ENCODE data around the gene MAP2K7.
A peak's percentile ranks its signal among the peaks of the same experiment; 100 is the strongest.

Gene MAP2K7

DNA sequence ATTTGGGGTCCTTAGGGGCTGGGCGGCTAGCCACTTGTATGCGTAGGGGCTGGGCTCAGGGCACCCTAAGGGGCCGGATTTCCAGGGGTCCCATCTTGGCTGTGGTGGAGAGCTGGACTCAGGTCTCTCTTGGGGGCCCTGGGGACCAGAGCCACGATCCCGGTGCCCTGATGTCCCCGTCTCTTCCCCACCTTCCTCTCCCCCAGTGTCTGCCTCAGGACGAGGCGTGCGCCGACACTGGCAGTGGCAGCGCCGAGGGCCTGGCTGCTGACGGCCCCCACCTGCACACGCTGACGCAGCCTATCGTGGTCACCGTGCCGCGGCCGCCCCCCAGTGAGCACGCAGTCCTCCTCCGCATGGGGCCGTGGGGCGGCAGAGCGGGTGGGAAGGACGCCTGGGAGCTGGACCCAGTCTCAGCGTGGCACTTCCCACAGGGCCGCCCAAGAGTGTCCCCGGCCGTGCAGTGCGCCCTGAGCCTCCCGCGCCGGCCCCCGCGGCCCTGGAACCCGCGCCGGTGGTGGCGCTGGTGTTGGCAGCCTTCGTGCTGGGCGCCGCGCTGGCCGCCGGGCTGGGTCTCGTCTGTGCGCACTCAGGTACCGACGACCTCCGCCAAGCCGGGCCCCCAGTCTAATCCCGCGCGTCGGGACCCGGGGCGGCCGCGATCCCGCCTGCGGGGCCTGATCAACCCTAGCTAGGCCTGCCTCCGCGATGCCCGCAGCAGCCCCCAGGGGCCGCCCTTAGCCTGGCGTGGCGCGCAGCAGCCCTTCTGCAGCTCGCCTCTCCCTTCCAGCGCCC lies 13.8 kb downstream of the MAP2K7 start (continued):
- TF ChIP-seq, protein P1, sequence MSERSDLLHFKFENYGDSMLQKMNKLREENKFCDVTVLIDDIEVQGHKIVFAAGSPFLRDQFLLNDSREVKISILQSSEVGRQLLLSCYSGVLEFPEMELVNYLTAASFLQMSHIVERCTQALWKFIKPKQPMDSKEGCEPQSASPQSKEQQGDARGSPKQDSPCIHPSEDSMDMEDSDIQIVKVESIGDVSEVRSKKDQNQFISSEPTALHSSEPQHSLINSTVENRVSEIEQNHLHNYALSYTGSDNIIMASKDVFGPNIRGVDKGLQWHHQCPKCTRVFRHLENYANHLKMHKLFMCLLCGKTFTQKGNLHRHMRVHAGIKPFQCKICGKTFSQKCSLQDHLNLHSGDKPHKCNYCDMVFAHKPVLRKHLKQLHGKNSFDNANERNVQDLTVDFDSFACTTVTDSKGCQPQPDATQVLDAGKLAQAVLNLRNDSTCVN (tag by site-specific recombination; optimal IDR thresholded peaks at IDR 0.05) = peak; percentile 79
- TF ChIP-seq FEZF1 (tag by site-specific recombination; IDR thresholded peaks at IDR 0.05) (no peak), SALL2 (tag by site-specific recombination; IDR thresholded peaks at IDR 0.05; ENCODE audit: borderline replicate concordance) (no peak), ZNF600 (tag by site-specific recombination; IDR thresholded peaks at IDR 0.05) (peak; percentile 24; the same call in 1 of the 2 replicates), ZNF335 (tag by site-specific recombination; conservative IDR thresholded peaks at IDR 0.05) (peak; percentile 63), ZNF549 (tag by site-specific recombination; IDR thresholded peaks at IDR 0.05) (no peak), ZNF146 (tag by site-specific recombination; IDR thresholded peaks at IDR 0.05) (no peak), ZNF596 (tag by site-specific recombination; IDR thresholded peaks at IDR 0.05) (no peak), ZNF391 (tag by site-specific recombination; IDR thresholded peaks at IDR 0.05; ENCODE audit: borderline replicate concordance, low read depth) (no peak), ZNF221 (tag by site-specific recombination; IDR thresholded peaks at IDR 0.05; ENCODE audit: borderline replicate concordance) (no peak), ZNF521 (tag by site-specific recombination; IDR thresholded peaks at IDR 0.05) (no peak), ZNF292 (tag by site-specific recombination; IDR thresholded peaks at IDR 0.05; ENCODE audit: borderline replicate concordance, low read depth) (no peak), ZNF530 (tag by site-specific recombination; IDR thresholded peaks at IDR 0.05; ENCODE audit: low read depth) (no peak), ZNF266 (tag by site-specific recombination; IDR thresholded peaks at IDR 0.05; ENCODE audit: low read depth) (no peak), MZF1 (tag by site-specific recombination; IDR thresholded peaks at IDR 0.05; ENCODE audit: borderline replicate concordance) (no peak), BCL6B (tag by site-specific recombination; IDR thresholded peaks at IDR 0.05) (no peak), ZFP3 (tag by site-specific recombination; IDR thresholded peaks at IDR 0.05; ENCODE audit: low read depth) (no peak), ZNF626 (tag by site-specific recombination; IDR thresholded peaks at IDR 0.05) (no peak), ZNF202 (tag by site-specific recombination; IDR thresholded peaks at IDR 0.05; ENCODE audit: borderline replicate concordance) (no peak), ZIC2 (tag by site-specific recombination; IDR thresholded peaks at IDR 0.05) (peak; percentile 97), ZNF785 (tag by site-specific recombination; IDR thresholded peaks at IDR 0.05) (no peak), ZNF561 (tag by site-specific recombination; IDR thresholded peaks at IDR 0.05; ENCODE audit: borderline replicate concordance) (peak; percentile 62; the same call in 1 of the 2 replicates), MEIS1 (CRISPR knock-in tag; IDR thresholded peaks at IDR 0.05; ENCODE audit: borderline replicate concordance) (no peak), ZNF350 (tag by site-specific recombination; IDR thresholded peaks at IDR 0.05) (no peak), OSR2 (tag by site-specific recombination; IDR thresholded peaks at IDR 0.05) (no peak), ZXDB (tag by site-specific recombination; IDR thresholded peaks at IDR 0.05) (peak; percentile 22; the same call in 1 of the 2 replicates), ZNF777 (tag by site-specific recombination; IDR thresholded peaks at IDR 0.05; ENCODE audit: borderline replicate concordance) (no peak; the same call in 1 of the 2 replicates)
- TF ChIP-seq, protein P2, sequence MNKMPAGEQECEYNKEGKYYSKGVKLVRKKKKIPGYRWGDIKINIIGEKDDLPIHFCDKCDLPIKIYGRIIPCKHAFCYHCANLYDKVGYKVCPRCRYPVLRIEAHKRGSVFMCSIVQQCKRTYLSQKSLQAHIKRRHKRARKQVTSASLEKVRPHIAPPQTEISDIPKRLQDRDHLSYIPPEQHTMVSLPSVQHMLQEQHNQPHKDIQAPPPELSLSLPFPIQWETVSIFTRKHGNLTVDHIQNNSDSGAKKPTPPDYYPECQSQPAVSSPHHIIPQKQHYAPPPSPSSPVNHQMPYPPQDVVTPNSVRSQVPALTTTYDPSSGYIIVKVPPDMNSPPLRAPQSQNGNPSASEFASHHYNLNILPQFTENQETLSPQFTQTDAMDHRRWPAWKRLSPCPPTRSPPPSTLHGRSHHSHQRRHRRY (tag by site-specific recombination; IDR thresholded peaks at IDR 0.05) = no peak
- TF ChIP-seq, protein P3, sequence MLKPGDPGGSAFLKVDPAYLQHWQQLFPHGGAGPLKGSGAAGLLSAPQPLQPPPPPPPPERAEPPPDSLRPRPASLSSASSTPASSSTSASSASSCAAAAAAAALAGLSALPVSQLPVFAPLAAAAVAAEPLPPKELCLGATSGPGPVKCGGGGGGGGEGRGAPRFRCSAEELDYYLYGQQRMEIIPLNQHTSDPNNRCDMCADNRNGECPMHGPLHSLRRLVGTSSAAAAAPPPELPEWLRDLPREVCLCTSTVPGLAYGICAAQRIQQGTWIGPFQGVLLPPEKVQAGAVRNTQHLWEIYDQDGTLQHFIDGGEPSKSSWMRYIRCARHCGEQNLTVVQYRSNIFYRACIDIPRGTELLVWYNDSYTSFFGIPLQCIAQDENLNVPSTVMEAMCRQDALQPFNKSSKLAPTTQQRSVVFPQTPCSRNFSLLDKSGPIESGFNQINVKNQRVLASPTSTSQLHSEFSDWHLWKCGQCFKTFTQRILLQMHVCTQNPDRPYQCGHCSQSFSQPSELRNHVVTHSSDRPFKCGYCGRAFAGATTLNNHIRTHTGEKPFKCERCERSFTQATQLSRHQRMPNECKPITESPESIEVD (tag by site-specific recombination; IDR thresholded peaks at IDR 0.05) = no peak
- TF ChIP-seq, protein P4, sequence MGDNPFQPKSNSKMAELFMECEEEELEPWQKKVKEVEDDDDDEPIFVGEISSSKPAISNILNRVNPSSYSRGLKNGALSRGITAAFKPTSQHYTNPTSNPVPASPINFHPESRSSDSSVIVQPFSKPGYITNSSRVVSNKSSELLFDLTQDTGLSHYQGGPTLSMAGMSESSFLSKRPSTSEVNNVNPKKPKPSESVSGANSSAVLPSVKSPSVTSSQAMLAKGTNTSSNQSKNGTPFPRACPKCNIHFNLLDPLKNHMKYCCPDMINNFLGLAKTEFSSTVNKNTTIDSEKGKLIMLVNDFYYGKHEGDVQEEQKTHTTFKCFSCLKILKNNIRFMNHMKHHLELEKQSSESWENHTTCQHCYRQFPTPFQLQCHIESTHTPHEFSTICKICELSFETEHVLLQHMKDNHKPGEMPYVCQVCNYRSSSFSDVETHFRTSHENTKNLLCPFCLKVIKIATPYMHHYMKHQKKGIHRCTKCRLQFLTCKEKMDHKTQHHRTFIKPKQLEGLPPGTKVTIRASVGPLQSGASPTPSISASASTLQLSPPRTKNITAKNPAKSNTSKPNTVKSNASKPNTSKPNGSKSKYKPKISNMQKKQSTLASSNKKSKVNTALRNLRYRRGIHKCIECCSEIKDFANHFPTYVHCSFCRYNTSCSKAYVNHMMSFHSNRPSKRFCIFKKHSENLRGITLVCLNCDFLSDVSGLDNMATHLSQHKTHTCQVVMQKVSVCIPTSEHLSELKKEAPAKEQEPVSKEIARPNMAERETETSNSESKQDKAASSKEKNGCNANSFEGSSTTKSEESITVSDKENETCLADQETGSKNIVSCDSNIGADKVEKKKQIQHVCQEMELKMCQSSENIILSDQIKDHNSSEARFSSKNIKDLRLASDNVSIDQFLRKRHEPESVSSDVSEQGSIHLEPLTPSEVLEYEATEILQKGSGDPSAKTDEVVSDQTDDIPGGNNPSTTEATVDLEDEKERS (tag by site-specific recombination; IDR thresholded peaks at IDR 0.05) = no peak

Data from HEK293 (cell line).